Raji (cell line): ENCODE measurements around the gene LEF1.

ENCODE experiments used
- POLR2A ChIP-seq: IDR thresholded peaks from 2 replicates; pipeline ENCODE4 v1.6.1; 2011; ENCODE audit warnings: low read depth, low read length, control low read depth; ENCODE audit not compliant: insufficient read depth

Gene LEF1

GRCh38 chr4:108168671-108169523 is at the start of gene LEF1:
LEF1 (minus strand) TSS chr4:108168932; CDS start chr4:108167767, 1,165 bp downstream.
- TF ChIP-seq POLR2A = no peak

- TF ChIP-seq POLR2A = no peak
Measured at GRCh38 chr4:108216510-108216909, 47.8 kb upstream of the LEF1 start.

- TF ChIP-seq POLR2A = no peak
Measured at GRCh38 chr4:108215055-108215454, 46.3 kb upstream of the LEF1 start.

- no peak for TF ChIP-seq POLR2A
Measured at GRCh38 chr4:108213723-108214122, 45.0 kb upstream of the LEF1 start.

- no peak for TF ChIP-seq POLR2A
Measured at GRCh38 chr4:108213308-108213707, 44.6 kb upstream of the LEF1 start.

GRCh38 chr4:108210989-108211835 is 42.5 kb upstream of the LEF1 start:
- TF ChIP-seq POLR2A = no peak

- no peak for TF ChIP-seq POLR2A
Measured at GRCh38 chr4:108209489-108209888, 40.8 kb upstream of the LEF1 start.

GRCh38 chr4:108205859-108206258 is 37.1 kb upstream of the LEF1 start:
- TF ChIP-seq POLR2A = no peak

GRCh38 chr4:108204518-108204917 is 35.8 kb upstream of the LEF1 start:
- no peak for TF ChIP-seq POLR2A

GRCh38 chr4:108203377-108203776 is 34.6 kb upstream of the LEF1 start:
- no peak for TF ChIP-seq POLR2A

GRCh38 chr4:108201774-108202173 is 33.0 kb upstream of the LEF1 start:
- TF ChIP-seq POLR2A = no peak

- no peak for TF ChIP-seq POLR2A
Measured at GRCh38 chr4:108199881-108200280, 31.1 kb upstream of the LEF1 start.

GRCh38 chr4:108193886-108194672 is 25.3 kb upstream of the LEF1 start:
- TF ChIP-seq POLR2A = no peak

GRCh38 chr4:108192935-108193334 is 24.2 kb upstream of the LEF1 start:
- TF ChIP-seq POLR2A = no peak

- TF ChIP-seq POLR2A = no peak
Measured at GRCh38 chr4:108192056-108192455, 23.3 kb upstream of the LEF1 start.
